Naive thymus-derived CD4-positive, alpha-beta T cell (primary cell): ENCODE measurements around the gene KIF13A. TPM values are rescaled to one million over a fixed set of nuclear protein-coding genes. Genes with fewer than 3 reads are reported as not detected.
A peak's percentile ranks its signal among the peaks of the same experiment; 100 is the strongest.

Source experiments
- ATAC-seq: fragments of 150-1000 bp; cut with Tn5 transposase; 2 replicates; pipeline ENCODE4 v1.10.0; 2021; ENCODE audit warnings: mild to moderate bottlenecking, moderate library complexity
- CTCF ChIA-PET: fragments of 350-600 bp; sonication (Branson Sonifier 250); formaldehyde crosslinking; loops from one replicate; lab custom pipeline; 2021; ENCODE audit warnings: antibody characterized with exemption; lab: Charles Lee
- POLR2A ChIA-PET: fragments of 350-600 bp; sonication (Branson Sonifier 250); formaldehyde crosslinking; loops from one replicate; lab custom pipeline; 2021; ENCODE audit warnings: antibody characterized with exemption, inconsistent platforms; lab: Charles Lee
- DNase-seq, 9 donors: peaks; one replicate each; pipeline versions ENCODE4 v3.0.0 to v3.0.0-alpha.2; 2020 to 2022; ENCODE audit warnings: mixed read lengths in 1 of 9
- H3K27ac ChIP-seq: one replicate; pipeline ENCODE4 v1.7.0; 2013; ENCODE audit warnings: mild to moderate bottlenecking, low read depth, low read length, moderate library complexity
- H3K27me3 ChIP-seq, 2 donors: one replicate each; pipeline ENCODE4 v1.7.0; 2013; ENCODE audit warnings: low read length in 2 of 2, mild to moderate bottlenecking in 2 of 2, moderate library complexity in 2 of 2; ENCODE audit not compliant: control insufficient read depth in 2 of 2, insufficient read depth in 2 of 2
- H3K36me3 ChIP-seq, 3 experiments: 1 replicate in 2 of 3; 2 replicates in 1 of 3; pipeline ENCODE4 v1.7.0; 2013; ENCODE audit warnings: low read length in 3 of 3, mild to moderate bottlenecking in 3 of 3, moderate library complexity in 1 of 3; ENCODE audit not compliant: insufficient read depth in 3 of 3, control insufficient read depth in 2 of 3
- H3K4me1 ChIP-seq, 2 donors: one replicate each; pipeline ENCODE4 v1.7.0; 2013; ENCODE audit warnings: low read length in 2 of 2, mild to moderate bottlenecking in 2 of 2, moderate library complexity in 1 of 2; ENCODE audit not compliant: control insufficient read depth in 2 of 2, insufficient read depth in 2 of 2
- H3K4me3 ChIP-seq: 2 replicates; pipeline ENCODE4 v1.7.0; 2013; ENCODE audit warnings: mild to moderate bottlenecking, low read length
- H3K9me3 ChIP-seq, 3 experiments: 1 replicate in 2 of 3; 2 replicates in 1 of 3; pipeline ENCODE4 v1.7.0; 2013; ENCODE audit warnings: low read length in 3 of 3; ENCODE audit not compliant: control insufficient read depth in 2 of 3
- H3K27ac Mint-ChIP-seq, 9 donors: one replicate each; pipeline ENCODE4 v1.8.0; 2020 to 2022; ENCODE audit warnings: mixed read lengths in 9 of 9, mild to moderate bottlenecking in 8 of 9, moderate library complexity in 5 of 9, inconsistent platforms in 2 of 9
- H3K27me3 Mint-ChIP-seq, 5 donors: one replicate each; pipeline ENCODE4 v1.8.0; 2021 to 2022; ENCODE audit warnings: mixed read lengths in 5 of 5, mild to moderate bottlenecking in 1 of 5
- H3K36me3 Mint-ChIP-seq, 5 donors: one replicate each; pipeline ENCODE4 v1.8.0; 2020 to 2022; ENCODE audit warnings: mixed read lengths in 5 of 5, mild to moderate bottlenecking in 3 of 5, inconsistent platforms in 1 of 5
- H3K4me1 Mint-ChIP-seq, 7 donors: one replicate each; pipeline ENCODE4 v1.8.0; 2020 to 2022; ENCODE audit warnings: mixed read lengths in 7 of 7, mild to moderate bottlenecking in 3 of 7, inconsistent platforms in 1 of 7
- H3K4me3 Mint-ChIP-seq, 10 donors: one replicate each; pipeline ENCODE4 v1.8.0; 2020 to 2022; ENCODE audit warnings: mild to moderate bottlenecking in 10 of 10, mixed read lengths in 10 of 10, moderate library complexity in 6 of 10, inconsistent platforms in 2 of 10
- H3K9me3 Mint-ChIP-seq, 11 donors: one replicate each; pipeline ENCODE4 v1.8.0; 2020 to 2022; ENCODE audit warnings: mixed read lengths in 11 of 11, mild to moderate bottlenecking in 4 of 11, inconsistent platforms in 1 of 11, moderate library complexity in 1 of 11
- intact Hi-C, 2 donors: fragments of 100-400 bp; cut with micrococcal nuclease; formaldehyde crosslinking; loops; one replicate each; pipeline ENCODE4 v1.15.1; 2023
- polyA plus RNA-seq, 2 donors: library from polyadenylated mRNA; unstranded; fragments of 300-500 nt; fragmentation: Illumina TruSeq; gene quantifications; one replicate each; pipeline ENCODE4 v1.2.3, GENCODE V29; 2021
- total RNA-seq, 6 experiments: library from RNA in 5 of 6; stranded (reverse) in 5 of 6; gene quantifications; 1 replicate in 5 of 6; 2 replicates in 1 of 6; pipeline ENCODE4 v1.2.3 and lab custom pipeline; 2021 to 2026

Gene KIF13A
- total and polyA plus RNA-seq, 7 experiments from 2014 or later = 0.05 to 21.0 (median 0.97) TPM; not detected in 2

GRCh38 chr6:17932330-17932852, 55.0 kb downstream of the KIF13A start:
- CTCF ChIA-PET = no interaction called here

GRCh38 chr6:17931227-17931626, 56.2 kb downstream of the KIF13A start:
- ATAC-seq (no peak), DNase-seq (no peak)
- H3K27me3 Mint-ChIP-seq = peaks cover 6 to 26% (median 17%) of the 10 kb centered on the region in 5 donors
- no peak overlapping the region for H3K27ac Mint-ChIP-seq
- Histone ChIP-seq H3K4me1 (no peaks in the 10 kb centered on the region), H3K36me3 (no peaks in the 10 kb centered on the region), H3K4me3 (no peak overlapping the region), H3K27ac (no peak overlapping the region), H3K9me3 (no peaks in the 10 kb centered on the region), H3K27me3 (no peaks in the 10 kb centered on the region)
- H3K4me1 Mint-ChIP-seq = peaks cover 0 to 7% (median 0%) of the 10 kb centered on the region in 7 donors
- intact Hi-C loops = no loop called here
- CTCF ChIA-PET = no interaction called here
- POLR2A ChIA-PET = no interaction called here
- peaks cover 0 to 1% (median 0%) of the 10 kb centered on the region in 11 donors for H3K9me3 Mint-ChIP-seq
- no peaks in the 10 kb centered on the region for H3K36me3 Mint-ChIP-seq
- no peak overlapping the region for H3K4me3 Mint-ChIP-seq

More at GRCh38 chr6:17932330-17932852, 55.0 kb downstream of the KIF13A start:
- Mint-ChIP-seq H3K36me3 (no peaks in the 10 kb centered on the region), H3K4me1 (peaks cover 0 to 7% (median 3%) of the 10 kb centered on the region in 7 donors), H3K27ac (no peak overlapping the region), H3K9me3 (no peaks in the 10 kb centered on the region), H3K27me3 (peaks cover 2 to 29% (median 17%) of the 10 kb centered on the region in 5 donors), H3K4me3 (no peak overlapping the region)
- intact Hi-C loops = no loop called here
- H3K36me3 ChIP-seq = no peaks in the 10 kb centered on the region
- no peaks in the 10 kb centered on the region for H3K9me3 ChIP-seq
- no peaks in the 10 kb centered on the region for H3K4me1 ChIP-seq
- H3K27ac ChIP-seq = no peak overlapping the region
- no peak for DNase-seq
- H3K4me3 ChIP-seq = no peak overlapping the region
- POLR2A ChIA-PET = no interaction called here
- ATAC-seq = peak; percentile 87
- no peaks in the 10 kb centered on the region for H3K27me3 ChIP-seq

GRCh38 chr6:17930321-17930993, 57.0 kb downstream of the KIF13A start:
- intact Hi-C loops = no loop called here
- H3K9me3 Mint-ChIP-seq = peaks cover 0 to 1% (median 0%) of the 10 kb centered on the region in 11 donors
- no peaks in the 10 kb centered on the region for H3K36me3 ChIP-seq
- ATAC-seq = no peak
- H3K27ac Mint-ChIP-seq = no peak overlapping the region
- no peak overlapping the region for H3K4me3 Mint-ChIP-seq
- ChIA-PET CTCF (no interaction called here), POLR2A (no interaction called here)
- no peaks in the 10 kb centered on the region for H3K9me3 ChIP-seq
- no peaks in the 10 kb centered on the region for H3K27me3 ChIP-seq
- H3K4me1 Mint-ChIP-seq = peaks cover 0 to 4% (median 0%) of the 10 kb centered on the region in 7 donors
- DNase-seq = no peak
- peaks cover 7 to 25% (median 17%) of the 10 kb centered on the region in 5 donors for H3K27me3 Mint-ChIP-seq
- H3K4me3 ChIP-seq = no peak overlapping the region
- H3K36me3 Mint-ChIP-seq = no peaks in the 10 kb centered on the region
- H3K4me1 ChIP-seq = no peaks in the 10 kb centered on the region
- H3K27ac ChIP-seq = no peak overlapping the region

GRCh38 chr6:17928514-17929430, 58.7 kb downstream of the KIF13A start:
- CTCF ChIA-PET = no interaction called here
- H3K4me1 ChIP-seq = no peaks in the 10 kb centered on the region
- intact Hi-C loops = no loop called here
- DNase-seq = no peak
- Mint-ChIP-seq H3K4me1 (peaks cover 0 to 4% (median 0%) of the 10 kb centered on the region in 7 donors), H3K27ac (no peak overlapping the region), H3K4me3 (no peak overlapping the region), H3K9me3 (peaks cover 0 to 1% (median 0%) of the 10 kb centered on the region in 11 donors), H3K27me3 (peaks cover 7 to 25% (median 13%) of the 10 kb centered on the region in 5 donors), H3K36me3 (no peaks in the 10 kb centered on the region)
- no peaks in the 10 kb centered on the region for H3K9me3 ChIP-seq
- POLR2A ChIA-PET = no interaction called here
- H3K36me3 ChIP-seq = no peaks in the 10 kb centered on the region
- ATAC-seq = no peak
- no peak overlapping the region for H3K27ac ChIP-seq
- no peaks in the 10 kb centered on the region for H3K27me3 ChIP-seq
- H3K4me3 ChIP-seq = no peak overlapping the region

- Mint-ChIP-seq H3K4me3 (no peak overlapping the region), H3K27ac (no peak overlapping the region), H3K36me3 (no peaks in the 10 kb centered on the region), H3K9me3 (peaks cover 0 to 1% (median 0%) of the 10 kb centered on the region in 11 donors), H3K27me3 (peaks cover 7 to 24% (median 17%) of the 10 kb centered on the region in 5 donors), H3K4me1 (peaks cover 0 to 4% (median 0%) of the 10 kb centered on the region in 7 donors)
- ATAC-seq = no peak
- H3K9me3 ChIP-seq = no peaks in the 10 kb centered on the region
- no peak for DNase-seq
- no peaks in the 10 kb centered on the region for H3K36me3 ChIP-seq
- no peaks in the 10 kb centered on the region for H3K27me3 ChIP-seq
- intact Hi-C loops = no loop called here
- H3K27ac ChIP-seq = no peak overlapping the region
- H3K4me1 ChIP-seq = no peaks in the 10 kb centered on the region
- ChIA-PET CTCF (no interaction called here), POLR2A (no interaction called here)
- H3K4me3 ChIP-seq = no peak overlapping the region
Measured at GRCh38 chr6:17927705-17928104, 59.7 kb downstream of the KIF13A start.

GRCh38 chr6:17923401-17923863, 64.0 kb downstream of the KIF13A start:
- CTCF ChIA-PET = no interaction called here

More at GRCh38 chr6:17923401-17923863, 64.0 kb downstream of the KIF13A start:
- ATAC-seq = no peak
- Histone ChIP-seq H3K27me3 (no peaks in the 10 kb centered on the region), H3K4me1 (no peaks in the 10 kb centered on the region), H3K36me3 (no peaks in the 10 kb centered on the region), H3K27ac (no peak overlapping the region), H3K4me3 (no peak overlapping the region), H3K9me3 (no peaks in the 10 kb centered on the region)
- Mint-ChIP-seq H3K36me3 (no peaks in the 10 kb centered on the region), H3K27ac (no peak overlapping the region), H3K4me1 (no peaks in the 10 kb centered on the region), H3K27me3 (peaks cover 0 to 17% (median 5%) of the 10 kb centered on the region in 5 donors), H3K9me3 (peaks cover 0 to 1% (median 0%) of the 10 kb centered on the region in 11 donors), H3K4me3 (no peak overlapping the region)
- DNase-seq = no peak
- POLR2A ChIA-PET = no interaction called here
- intact Hi-C loops = no loop called here
